Fibroblast of mammary gland (primary cell): ENCODE results near the gene ISM2.
"Not testable (repeated sequence)": the region's sequence is repeated elsewhere in the genome, so short reads cannot be mapped to it uniquely, and the experiment has no call there.

Experiments
- DNase-seq: peaks from one replicate; pipeline ENCODE4 v3.0.0-alpha.2; 2010; ENCODE audit warnings: low read depth
- H3K4me3 ChIP-seq: 2 replicates; pipeline ENCODE4 v1.5.1; 2011; ENCODE audit warnings: low read depth, mild to moderate bottlenecking, low read length, moderate library complexity; ENCODE audit not compliant: control insufficient read depth
- CTCF ChIP-seq: conservative IDR thresholded peaks from 2 replicates; pipeline ENCODE4 v1.5.1; 2011; ENCODE audit warnings: low read depth, low read length, inconsistent platforms; ENCODE audit not compliant: control insufficient read depth, insufficient read depth

ISM2 gene

DNA sequence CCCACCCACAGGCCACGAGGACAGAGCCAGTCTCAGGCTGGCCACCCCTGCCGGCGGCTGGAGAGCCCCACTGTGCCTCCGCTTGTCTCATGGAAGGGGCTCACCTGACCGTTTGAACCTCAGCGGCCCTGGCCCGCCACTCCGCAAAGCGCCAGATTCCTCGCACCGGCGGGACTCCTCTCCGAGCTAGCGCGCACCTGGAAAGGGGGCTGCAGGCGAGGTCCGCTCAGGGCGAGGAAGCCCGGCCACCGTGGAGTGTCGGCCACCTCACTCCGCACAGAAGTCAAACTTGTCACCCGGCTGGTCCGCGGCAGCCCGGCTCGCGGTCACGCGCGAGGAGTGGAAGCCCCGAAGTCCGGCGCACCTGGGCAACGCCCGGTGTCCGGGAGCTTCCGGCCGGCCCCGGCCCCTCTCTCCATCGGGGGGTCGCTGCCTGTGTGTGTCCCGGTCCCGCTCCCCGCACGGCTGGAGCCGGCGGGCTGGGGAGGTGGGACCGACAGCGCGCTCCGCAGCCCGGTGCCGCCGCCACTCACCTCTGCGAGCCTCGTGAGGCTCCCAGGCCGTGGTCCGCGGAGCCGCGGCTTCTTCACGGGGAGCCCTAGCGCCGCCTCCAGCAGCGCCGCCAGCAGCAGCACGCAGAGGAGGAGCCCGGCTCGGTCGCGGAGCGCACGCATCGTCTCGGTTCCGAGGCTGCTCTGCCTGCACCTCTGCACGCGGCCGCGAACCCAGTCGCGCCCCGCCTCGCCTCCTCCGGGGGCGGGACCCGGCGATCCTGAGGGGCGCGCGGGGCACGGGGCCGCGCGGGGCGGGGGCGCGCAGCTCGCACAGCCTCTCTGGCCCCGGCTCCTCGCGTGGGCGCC, at the start of gene ISM2:
Gene ISM2 (minus strand): TSS at position 697 of the 860 bp plus-strand sequence. CDS start 23 bp downstream, at position 674.
- peak; percentile 21 for DNase-seq
- peak within 1 kb of the TSS; percentile 2 for H3K4me3 ChIP-seq
- no peak for TF ChIP-seq CTCF

GRCh38 chr14:77547512-77548180, 49.0 kb upstream of the ISM2 start:
- TF ChIP-seq CTCF, result peak; percentile 18
- no peak for DNase-seq
- no peak overlapping the region for H3K4me3 ChIP-seq

- H3K4me3 ChIP-seq, DNase-seq: not testable (repeated sequence)
Observed at GRCh38 chr14:77545171-77545570, 46.6 kb upstream of the ISM2 start.

- TF ChIP-seq CTCF, result no peak
- no peak for DNase-seq
- no peak overlapping the region for H3K4me3 ChIP-seq
Observed at GRCh38 chr14:77544571-77544970, 46.0 kb upstream of the ISM2 start.

- DNase-seq, result peak; percentile 21
Observed at GRCh38 chr14:77543637-77544334, 45.2 kb upstream of the ISM2 start.

DNA sequence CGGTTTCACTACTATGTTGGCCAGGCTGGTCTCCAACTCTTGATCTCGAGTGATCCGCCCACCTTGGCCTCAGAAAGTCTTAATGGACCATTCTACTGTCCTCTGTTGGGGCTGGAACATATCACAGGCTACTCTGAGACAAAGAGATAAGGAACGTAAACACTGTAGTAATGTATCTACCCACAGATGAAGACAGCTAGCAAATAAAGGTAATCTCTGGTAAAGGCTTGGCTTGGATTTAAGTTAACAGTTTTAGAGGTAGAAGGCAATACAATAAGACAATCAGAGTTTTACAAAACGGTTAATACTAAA, 44.6 kb upstream of the ISM2 start:
- no peak for TF ChIP-seq CTCF
- H3K4me3 ChIP-seq, result no peak overlapping the region
- no peak for DNase-seq

More at GRCh38 chr14:77543637-77544334, 45.2 kb upstream of the ISM2 start:
- H3K4me3 ChIP-seq, result no peak overlapping the region
- no peak for TF ChIP-seq CTCF

DNA sequence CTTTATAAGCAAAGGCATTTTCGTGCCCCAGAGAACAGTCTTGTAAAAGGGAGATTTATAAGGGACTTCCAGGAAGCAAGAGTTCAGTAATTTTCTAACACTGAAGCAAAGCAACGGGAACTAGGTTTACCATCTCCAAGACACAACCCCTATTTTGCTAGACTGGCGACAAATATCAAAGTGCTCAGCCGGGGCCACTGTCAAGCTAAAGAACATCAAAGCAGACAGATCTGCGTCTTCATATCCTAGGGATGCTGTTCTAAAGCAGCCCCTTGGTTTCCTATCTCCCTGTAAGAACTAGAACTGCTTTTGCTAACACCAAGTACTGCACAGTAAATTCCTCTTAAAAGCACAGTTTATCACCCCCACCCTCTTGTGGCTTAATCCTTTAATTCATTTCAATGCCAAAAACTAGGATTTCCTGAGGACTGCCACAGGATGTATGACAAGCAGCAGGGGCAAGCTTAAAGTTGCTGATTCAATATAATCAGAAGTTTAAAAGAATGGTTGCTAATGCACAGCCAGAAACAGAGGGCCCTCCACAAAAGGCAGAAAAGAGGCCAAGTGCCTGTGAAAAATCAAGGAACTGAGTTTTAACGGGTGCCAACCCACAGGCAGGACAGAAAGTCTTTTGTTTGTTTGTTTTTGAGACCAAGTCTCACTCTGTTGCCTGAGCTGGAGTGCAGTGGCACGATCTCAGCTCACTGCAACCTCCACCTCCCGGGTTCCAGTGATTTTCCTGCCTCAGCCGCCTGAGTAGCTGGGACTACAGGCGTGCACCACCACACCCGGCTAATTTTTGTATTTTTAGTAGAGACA, 44.0 kb upstream of the ISM2 start:
- no peak overlapping the region for H3K4me3 ChIP-seq
- TF ChIP-seq CTCF, result no peak
- peak; percentile 12 for DNase-seq
